Smooth muscle cell (in vitro differentiated cells): Measurements from ENCODE around the gene PHC2. TPM values are rescaled to one million over a fixed set of nuclear protein-coding genes. Genes with fewer than 3 reads are reported as not detected.

ENCODE experiments used
- DNase-seq: peaks from one replicate; lab custom pipeline; 2025; ENCODE audit not compliant: unreplicated experiment; lab: John Stamatoyannopoulos, UW
- H2AFZ ChIP-seq: fragments of 200-600 bp; sonication (generic); 2 replicates; pipeline ENCODE4 v1.6.0; 2016; ENCODE audit warnings: antibody characterized with exemption, low read depth, mild to moderate bottlenecking
- H3F3A ChIP-seq: fragments of 200-600 bp; sonication (generic); 2 replicates; pipeline ENCODE4 v1.6.0; 2017; ENCODE audit warnings: antibody characterized with exemption, low read depth
- H3K27ac ChIP-seq: fragments of 200-600 bp; sonication (generic); 2 replicates; pipeline ENCODE4 v1.5.1; 2016; ENCODE audit warnings: low read depth, mild to moderate bottlenecking
- H3K27me3 ChIP-seq: fragments of 200-600 bp; sonication (generic); 2 replicates; pipeline ENCODE4 v1.6.1; 2016; ENCODE audit warnings: low read depth, mild to moderate bottlenecking
- H3K36me3 ChIP-seq: fragments of 200-600 bp; sonication (generic); 2 replicates; pipeline ENCODE4 v1.5.1; 2016; ENCODE audit warnings: low read depth
- H3K4me1 ChIP-seq: fragments of 200-600 bp; sonication (generic); 2 replicates; pipeline ENCODE4 v1.5.1; 2016; ENCODE audit warnings: low read depth
- H3K4me2 ChIP-seq: fragments of 200-600 bp; sonication (generic); 2 replicates; pipeline ENCODE4 v1.6.0; 2016; ENCODE audit warnings: mild to moderate bottlenecking
- H3K4me3 ChIP-seq: fragments of 200-600 bp; sonication (generic); 2 replicates; pipeline ENCODE4 v1.5.1; 2016; ENCODE audit warnings: mild to moderate bottlenecking
- H3K79me2 ChIP-seq: fragments of 200-600 bp; sonication (generic); 2 replicates; pipeline ENCODE4 v1.6.0; 2016; ENCODE audit warnings: low read depth, mild to moderate bottlenecking
- H3K9ac ChIP-seq: fragments of 200-600 bp; sonication (generic); 2 replicates; pipeline ENCODE4 v1.6.0; 2016; ENCODE audit warnings: low read depth
- H3K9me3 ChIP-seq: fragments of 200-600 bp; sonication (generic); replicated peaks from 2 replicates; pipeline ENCODE4 v1.5.1; 2016; ENCODE audit warnings: low read depth
- H4K20me1 ChIP-seq: fragments of 200-600 bp; sonication (generic); 2 replicates; pipeline ENCODE4 v1.6.0; 2016; ENCODE audit warnings: low read depth
- CTCF ChIP-seq: fragments of 200-600 bp; sonication (generic); IDR thresholded peaks from 2 replicates; pipeline ENCODE4 v1.5.1; 2017; ENCODE audit warnings: borderline replicate concordance, mild to moderate bottlenecking, antibody characterized with exemption; ENCODE audit not compliant: insufficient read depth, poor library complexity, severe bottlenecking
- WGBS: methylation state at CpG from one replicate; pipeline ENCODE4 v1.1.7; 2016; ENCODE audit warnings: low lambda C conversion rate; 5-methylcytosine and 5-hydroxymethylcytosine counted together
- polyA plus RNA-seq: library from polyadenylated mRNA; unstranded; fragments of >200 nt; fragmentation: Nextera tagmentation; extraction: Ambion mirVana; gene quantifications from 2 replicates; pipeline ENCODE4 v1.2.1, GENCODE V29; 2016
- total RNA-seq: library from RNA; depleted of rRNA; stranded (reverse); fragments of >200 nt; gene quantifications from 2 replicates; pipeline ENCODE4 v1.2.3, GENCODE V29; 2014

PHC2 gene
- total and polyA plus RNA-seq, 2 experiments from 2014 or later, result 42.4 to 109 TPM

GRCh38 chr1:33371334-33371733 lies 59.6 kb downstream of the PHC2 start:
- Histone ChIP-seq H3K9ac (no peak overlapping the region), H3K36me3 (no peaks in the 10 kb centered on the region), H3K27ac (no peak overlapping the region), H3K4me1 (peaks cover 11% of the 10 kb centered on the region), H3F3A (no peaks in the 10 kb centered on the region), H2AFZ (no peak overlapping the region), H3K4me3 (no peak overlapping the region), H3K9me3 (no peaks in the 10 kb centered on the region), H3K4me2 (no peak overlapping the region), H3K27me3 (no peaks in the 10 kb centered on the region), H4K20me1 (no peaks in the 10 kb centered on the region), H3K79me2 (no peaks in the 10 kb centered on the region)
- no peak for DNase-seq
- 97% methylated on average over 9 of the region's 9 CpGs for WGBS
- no peak for TF ChIP-seq CTCF

- H3K9me3 ChIP-seq, result no peaks in the 10 kb centered on the region
- no peaks in the 10 kb centered on the region for H3K79me2 ChIP-seq
- WGBS, result 97% methylated on average over 5 of the region's 5 CpGs
- no peak overlapping the region for H3K27ac ChIP-seq
- TF ChIP-seq CTCF, result no peak
- no peak for DNase-seq
- no peaks in the 10 kb centered on the region for H3F3A ChIP-seq
- no peak overlapping the region for H3K4me2 ChIP-seq
- H2AFZ ChIP-seq, result no peak overlapping the region
- no peaks in the 10 kb centered on the region for H3K27me3 ChIP-seq
- H3K9ac ChIP-seq, result no peak overlapping the region
- no peak overlapping the region for H3K4me3 ChIP-seq
- no peaks in the 10 kb centered on the region for H3K36me3 ChIP-seq
- no peaks in the 10 kb centered on the region for H4K20me1 ChIP-seq
- peaks cover 16% of the 10 kb centered on the region for H3K4me1 ChIP-seq
Measured at GRCh38 chr1:33370827-33371226, 60.1 kb downstream of the PHC2 start.

GRCh38 chr1:33370301-33370700 lies 60.6 kb downstream of the PHC2 start:
- no peaks in the 10 kb centered on the region for H3K36me3 ChIP-seq
- no peak overlapping the region for H3K27ac ChIP-seq
- no peaks in the 10 kb centered on the region for H3K79me2 ChIP-seq
- 85% methylated on average over 4 of the region's 4 CpGs for WGBS
- H3K27me3 ChIP-seq, result no peaks in the 10 kb centered on the region
- H3K4me3 ChIP-seq, result no peak overlapping the region
- H3K9ac ChIP-seq, result no peak overlapping the region
- DNase-seq, result no peak
- no peak overlapping the region for H3K4me2 ChIP-seq
- H2AFZ ChIP-seq, result no peak overlapping the region
- no peaks in the 10 kb centered on the region for H3K9me3 ChIP-seq
- no peaks in the 10 kb centered on the region for H4K20me1 ChIP-seq
- TF ChIP-seq CTCF, result no peak
- no peaks in the 10 kb centered on the region for H3F3A ChIP-seq
- H3K4me1 ChIP-seq, result peaks cover 21% of the 10 kb centered on the region

- Histone ChIP-seq H4K20me1 (no peaks in the 10 kb centered on the region), H3K27ac (no peak overlapping the region), H2AFZ (no peak overlapping the region), H3K9me3 (no peaks in the 10 kb centered on the region), H3K27me3 (no peaks in the 10 kb centered on the region), H3K9ac (no peak overlapping the region), H3K36me3 (no peaks in the 10 kb centered on the region), H3K4me1 (peaks cover 26% of the 10 kb centered on the region), H3K4me2 (no peak overlapping the region), H3K4me3 (no peak overlapping the region), H3F3A (peaks cover 3% of the 10 kb centered on the region), H3K79me2 (no peaks in the 10 kb centered on the region)
- no peak for DNase-seq
- TF ChIP-seq CTCF, result no peak
- 71% methylated on average over 2 of the region's 2 CpGs for WGBS
Measured at GRCh38 chr1:33369764-33370163, 61.1 kb downstream of the PHC2 start.
